HuH-7 (cell line): ENCODE results near the gene AHRR.

Experiments
- DNase-seq: peaks from one replicate; pipeline ENCODE4 v3.0.0; 2011; ENCODE audit warnings: low spot score

AHRR gene

GRCh38 chr5:415928-416635, 94.6 kb downstream of the AHRR start:
- DNase-seq: no peak

- no peak for DNase-seq
These were observed 95.1 kb downstream of the AHRR start for GRCh38 chr5:416636-416960.

- no peak for DNase-seq
These were observed 96.0 kb downstream of the AHRR start for GRCh38 chr5:417301-418161.

DNA sequence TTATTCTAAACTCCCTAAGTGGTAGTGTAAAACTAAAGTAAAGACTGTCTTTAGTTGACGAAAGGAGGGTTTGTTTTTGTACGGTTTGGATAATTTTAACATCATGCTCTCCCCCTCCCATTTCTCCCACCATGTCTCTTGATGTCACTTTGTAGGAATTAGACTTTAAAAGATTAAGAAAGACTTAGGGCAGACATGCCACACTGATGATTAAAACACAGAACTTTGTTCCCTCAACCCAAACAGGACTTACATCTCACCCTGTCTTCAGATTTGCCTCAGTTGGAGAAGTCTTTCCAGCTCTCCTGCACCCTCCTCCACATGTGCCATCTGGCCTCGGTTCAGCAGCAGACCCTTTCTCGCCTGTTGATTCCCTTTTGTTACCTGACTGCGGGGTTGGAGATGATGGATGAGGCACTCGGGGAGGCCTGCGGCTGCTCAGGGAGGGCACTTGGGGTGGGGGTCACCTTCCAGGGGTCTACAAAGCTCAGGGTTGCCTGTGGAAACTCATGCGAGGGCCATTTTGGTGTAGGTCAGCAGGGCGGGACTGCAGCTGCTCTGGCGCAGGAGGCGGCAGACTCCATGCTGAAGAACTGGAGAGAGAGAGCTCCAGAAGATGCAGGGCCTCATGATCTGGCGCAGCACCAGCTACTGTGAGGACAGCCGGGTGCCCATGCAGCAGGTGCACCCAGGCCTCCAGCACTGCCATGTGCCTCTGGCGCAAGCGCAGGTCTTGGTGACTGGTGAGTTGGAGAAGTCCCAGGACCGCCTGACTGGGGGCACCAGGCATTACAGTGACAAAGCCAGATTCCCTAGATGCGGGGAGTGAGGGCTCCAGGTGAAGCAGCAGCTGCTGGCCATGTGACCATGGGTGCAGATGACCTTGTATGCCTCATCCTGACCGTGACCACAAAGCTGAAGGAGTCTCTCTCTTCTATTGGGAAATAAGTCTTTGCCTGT, 96.9 kb downstream of the AHRR start:
- DNase-seq: no peak

DNA sequence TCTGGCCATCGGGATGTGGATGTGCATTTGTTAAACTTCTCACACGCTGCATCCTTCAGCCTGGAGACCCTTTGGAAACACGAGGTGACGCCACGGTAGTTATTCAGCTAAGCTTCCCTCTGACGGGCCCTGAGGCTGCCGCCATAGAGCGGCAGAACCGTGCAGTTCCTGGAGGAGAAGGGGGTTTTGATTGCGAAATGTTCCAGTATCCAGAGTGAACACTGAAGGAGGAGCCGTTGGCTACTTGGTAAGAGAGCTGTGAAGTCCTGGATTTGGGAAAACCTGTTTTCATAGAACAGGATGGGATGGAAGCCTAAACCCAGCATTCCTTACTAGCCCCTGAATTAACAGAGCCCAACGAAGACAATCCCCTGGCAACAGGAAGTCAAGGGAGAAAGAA, 98.5 kb downstream of the AHRR start:
- DNase-seq: no peak

GRCh38 chr5:420632-421286, 99.2 kb downstream of the AHRR start:
- DNase-seq: no peak

DNA sequence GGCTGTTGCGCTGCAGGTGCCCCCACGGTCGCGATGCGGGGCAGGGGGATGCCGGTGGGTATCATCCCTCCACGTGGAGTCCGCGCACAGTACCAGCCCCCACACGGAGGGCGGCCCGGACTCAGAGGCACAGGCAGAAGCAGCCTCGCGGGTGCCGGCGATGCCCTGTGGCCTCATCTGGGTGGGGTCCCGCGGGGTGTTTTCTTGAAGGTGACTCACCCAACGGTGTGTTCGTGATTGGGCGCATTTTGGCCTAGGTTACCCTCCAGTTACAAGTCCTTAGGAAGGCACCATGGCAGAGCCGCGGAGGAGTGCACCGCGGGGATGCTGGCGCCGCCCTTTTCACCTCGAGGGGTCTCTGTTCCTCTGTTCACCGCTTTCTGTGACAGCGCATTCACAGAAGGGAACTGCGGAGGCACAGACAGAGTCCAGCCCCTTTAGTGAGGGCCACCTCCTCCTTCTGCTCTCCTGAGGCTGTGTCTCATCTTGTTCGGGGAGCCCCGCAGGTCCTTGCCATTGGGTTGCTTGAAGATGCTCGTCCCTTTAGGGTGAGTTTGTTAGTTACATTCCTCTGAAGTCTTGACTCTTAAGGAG, 99.9 kb downstream of the AHRR start:
- no peak for DNase-seq

GRCh38 chr5:421901-422300, 100.4 kb downstream of the AHRR start:
- DNase-seq: no peak

DNA sequence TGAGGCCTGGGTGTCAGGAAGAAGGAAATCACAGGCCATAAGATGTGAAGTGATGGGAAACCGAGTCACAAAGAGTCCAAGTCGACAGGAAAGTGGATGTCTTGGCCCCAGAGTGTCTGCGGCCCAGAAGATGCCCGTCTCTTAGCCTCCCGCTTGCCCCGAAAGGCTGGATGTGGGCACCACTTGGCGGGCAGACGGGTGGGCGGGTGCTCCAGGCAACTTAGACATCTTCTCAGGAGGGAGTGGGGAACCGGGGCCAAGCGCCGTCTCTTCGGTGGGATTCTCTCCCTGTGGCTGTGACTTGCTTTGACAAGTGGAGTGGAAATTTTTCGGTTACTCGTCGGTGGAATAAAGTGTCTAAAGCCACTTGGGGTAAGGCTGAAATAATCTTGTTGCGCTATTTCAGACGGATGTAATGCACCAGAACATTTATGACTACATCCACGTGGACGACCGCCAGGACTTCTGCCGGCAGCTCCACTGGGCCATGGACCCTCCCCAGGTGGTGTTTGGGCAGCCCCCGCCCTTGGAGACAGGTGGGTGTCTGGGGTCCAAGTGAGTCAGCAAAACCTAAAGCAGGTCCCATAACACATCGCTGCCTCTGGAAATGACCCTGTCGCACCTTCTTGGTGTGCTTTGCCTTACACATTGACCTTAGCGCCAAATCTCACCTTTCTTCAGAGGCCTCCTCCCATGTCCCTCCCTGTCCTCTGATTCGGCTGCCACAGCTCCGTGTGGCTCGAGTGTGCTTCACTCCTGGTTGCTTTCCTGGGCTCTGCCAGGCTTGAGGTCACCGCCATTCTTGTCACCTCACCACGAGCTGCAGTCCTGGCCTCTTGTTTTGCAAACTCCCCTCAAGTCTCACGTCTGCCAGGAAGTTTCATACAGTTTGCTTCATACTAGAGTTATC, 101.1 kb downstream of the AHRR start:
- no peak for DNase-seq

DNA sequence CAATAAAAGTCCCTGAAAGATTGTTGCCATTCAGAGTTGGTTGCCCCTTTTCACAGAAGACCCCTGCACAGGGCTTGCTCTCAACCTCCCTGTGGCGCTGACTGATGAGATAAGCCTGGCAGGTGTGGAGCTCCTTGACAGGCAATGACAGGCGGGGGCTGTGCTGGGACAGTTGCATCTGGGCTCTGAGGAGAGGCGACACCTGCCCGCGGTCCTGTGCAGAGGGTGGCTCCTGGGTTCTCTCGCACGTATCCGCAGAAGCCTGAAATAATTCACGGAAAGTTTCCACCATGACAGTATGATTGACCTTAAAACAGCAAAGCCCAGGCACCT, 101.7 kb downstream of the AHRR start:
- no peak for DNase-seq

GRCh38 chr5:423626-424261, 102.2 kb downstream of the AHRR start:
- DNase-seq: no peak

DNA sequence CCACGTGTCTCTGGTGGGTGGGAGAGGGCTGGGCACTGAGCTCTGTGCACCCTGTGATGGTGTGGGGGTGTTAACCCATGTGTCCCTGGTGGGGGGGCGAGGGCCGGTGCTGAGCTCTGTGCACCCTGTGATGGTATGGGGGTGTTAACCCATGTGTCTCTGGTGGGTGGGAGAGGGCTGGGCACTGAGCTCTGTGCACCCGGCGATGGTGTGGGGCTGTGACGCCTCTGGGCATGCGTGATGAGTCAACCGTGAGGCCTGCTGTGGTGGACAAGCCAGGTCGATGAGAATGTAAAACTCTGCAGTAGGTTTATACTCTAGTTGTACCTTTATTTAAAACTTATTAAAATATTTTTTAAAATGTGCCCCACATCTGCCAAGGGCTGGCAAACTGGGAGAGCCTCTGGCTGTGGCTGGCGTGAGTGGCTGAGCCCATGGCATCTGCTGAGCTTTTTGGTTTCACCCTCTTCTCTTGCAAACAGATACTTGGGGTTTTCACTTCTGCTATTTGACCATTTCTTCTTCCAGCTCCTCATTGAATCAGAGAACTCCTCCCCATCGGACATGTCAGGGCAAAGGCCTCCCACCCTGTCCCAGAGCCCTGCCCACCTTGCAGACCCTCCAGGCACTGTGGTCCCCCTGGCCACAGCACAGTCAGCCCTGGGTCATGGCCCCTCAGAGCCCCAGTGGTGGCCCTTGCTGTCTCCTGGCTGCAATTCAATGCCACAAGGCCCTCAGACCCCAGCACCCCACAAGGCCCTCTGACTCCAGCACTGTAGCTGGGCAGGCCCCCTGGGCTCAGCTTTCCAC, 103.0 kb downstream of the AHRR start:
- no peak for DNase-seq

DNA sequence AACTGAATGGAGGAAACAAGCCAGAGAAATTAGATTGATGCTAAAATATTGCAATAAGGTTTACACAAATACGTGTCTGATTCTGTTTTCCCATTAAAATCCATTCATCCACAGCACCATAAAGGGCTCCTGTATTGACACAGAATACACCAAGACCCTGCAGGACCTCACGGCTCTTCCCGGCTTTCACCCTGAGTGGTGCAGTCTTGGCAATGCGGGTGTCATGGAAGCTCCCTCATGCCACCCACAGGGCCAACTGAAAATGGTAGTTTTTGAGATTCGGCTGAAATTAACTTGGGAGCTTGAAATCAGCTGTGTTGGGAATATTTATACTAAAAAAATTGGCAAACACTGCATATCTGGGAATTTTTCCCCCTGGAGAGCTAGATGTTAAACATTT, 104.2 kb downstream of the AHRR start:
- DNase-seq: no peak

GRCh38 chr5:426392-426976, 105.0 kb downstream of the AHRR start:
- no peak for DNase-seq

DNA sequence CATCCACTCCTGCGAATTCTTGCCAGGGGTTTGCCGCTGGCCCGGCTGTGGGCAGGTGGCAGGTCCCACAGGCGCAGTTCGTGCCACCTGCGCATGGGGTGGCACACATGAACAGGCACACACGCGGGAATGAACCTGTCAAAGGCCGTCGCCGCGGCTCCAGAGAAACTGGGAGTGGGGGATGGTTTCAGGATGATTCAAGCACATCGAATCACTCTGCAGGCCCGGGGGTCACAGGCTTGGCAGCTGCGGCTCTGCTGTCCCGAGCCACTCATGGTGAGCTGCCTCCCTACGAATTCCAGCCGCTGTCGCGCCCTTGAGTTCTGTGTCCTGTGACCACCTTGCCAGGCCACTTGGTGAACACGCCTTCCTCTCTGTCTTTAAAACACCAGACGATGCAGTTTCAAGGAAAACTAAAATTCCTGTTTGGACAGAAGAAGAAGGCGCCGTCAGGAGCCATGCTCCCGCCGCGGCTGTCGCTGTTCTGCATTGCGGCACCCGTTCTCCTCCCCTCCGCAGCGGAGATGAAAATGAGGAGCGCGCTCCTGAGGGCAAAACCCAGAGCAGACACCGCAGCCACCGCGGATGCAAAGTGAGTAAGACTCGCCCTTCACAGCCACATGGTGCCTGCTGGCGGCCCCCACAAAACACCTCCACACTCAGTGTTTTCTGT, 106.0 kb downstream of the AHRR start:
- DNase-seq: no peak

DNA sequence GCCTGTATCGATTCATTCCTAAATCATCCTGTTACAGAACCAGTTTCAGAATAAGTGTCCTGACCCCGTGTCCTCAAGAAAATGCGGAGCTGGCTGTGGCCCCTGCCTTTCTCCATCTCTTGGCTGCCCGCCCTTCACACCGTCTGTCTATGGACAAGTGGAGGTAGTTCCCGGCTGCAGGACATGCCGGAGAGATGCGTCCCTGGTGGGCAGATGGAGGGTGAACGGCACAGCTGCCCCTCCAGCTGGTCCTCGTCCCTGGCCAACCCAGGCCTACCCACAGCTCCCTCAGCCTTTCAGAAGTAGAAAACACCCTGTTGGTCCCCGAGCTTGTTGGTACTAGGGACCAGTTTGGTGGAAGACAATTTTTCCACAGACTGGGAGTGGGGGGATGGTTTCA, 106.7 kb downstream of the AHRR start:
- no peak for DNase-seq

DNA sequence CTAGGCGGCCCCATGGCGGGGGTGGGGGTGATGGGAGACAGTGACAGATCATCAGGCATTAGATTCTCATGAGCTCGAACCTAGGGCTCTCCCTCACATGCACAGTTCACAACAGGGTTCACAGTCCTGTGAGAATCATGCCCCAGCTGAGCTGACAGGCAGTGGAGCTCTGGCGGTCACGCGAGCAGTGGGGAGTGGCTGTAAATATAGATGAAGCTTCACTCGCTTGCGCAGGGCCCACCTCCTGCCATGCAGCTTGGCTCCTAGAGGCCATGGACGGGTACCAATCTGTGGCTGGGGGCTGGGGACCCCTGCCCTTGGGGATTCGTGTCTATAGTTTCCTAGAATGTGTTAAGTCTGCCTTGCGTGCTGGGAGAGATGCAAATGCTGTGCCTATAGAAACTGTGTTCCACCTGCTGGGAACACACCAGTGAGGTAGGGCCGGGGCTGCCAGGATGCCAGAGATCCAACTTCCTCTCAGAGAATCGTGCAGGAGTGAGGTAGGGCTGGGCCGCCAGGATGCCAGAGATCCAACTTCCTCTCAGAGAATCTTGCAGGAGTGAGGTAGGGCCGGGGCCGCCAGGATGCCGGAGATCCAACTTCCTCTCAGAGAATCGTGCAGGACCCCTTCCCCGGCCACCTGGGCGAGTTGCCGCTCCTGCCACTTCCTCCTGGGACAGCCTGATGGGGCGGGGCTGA, 107.4 kb downstream of the AHRR start:
- DNase-seq: no peak
